DND-41 (cell line): ENCODE data around the gene BUB1.
"Not testable (repeated sequence)": the region's sequence is repeated elsewhere in the genome, so short reads cannot be mapped to it uniquely, and the experiment has no call there.

Experiments used
- ATAC-seq: fragments of 200-7000 bp; cut with Tn5 transposase; 3 replicates; pipeline ENCODE4 v1.9.1; 2021; ENCODE audit warnings: low read depth; ENCODE audit not compliant: insufficient read depth
- DNase-seq: peaks from one replicate; pipeline ENCODE4 v3.0.0-alpha.2; 2020
- H2AFZ ChIP-seq: 2 replicates; pipeline ENCODE4 v1.6.0; 2012; ENCODE audit warnings: low read depth, low read length
- H3K27ac ChIP-seq: 2 replicates; pipeline ENCODE4 v1.5.1; 2012; ENCODE audit warnings: low read length, inconsistent platforms
- H3K27me3 ChIP-seq: fragments of 200-600 bp; sonication (generic); 2 replicates; pipeline ENCODE4 v1.6.0; 2012; ENCODE audit warnings: low read length, mild to moderate bottlenecking, inconsistent platforms; ENCODE audit not compliant: insufficient read depth, poor library complexity
- H3K36me3 ChIP-seq: 2 replicates; pipeline ENCODE4 v1.5.1; 2012; ENCODE audit warnings: low read length, inconsistent platforms; ENCODE audit not compliant: insufficient read depth
- H3K4me1 ChIP-seq: 2 replicates; pipeline ENCODE4 v1.5.1; 2012; ENCODE audit warnings: mild to moderate bottlenecking, low read length; ENCODE audit not compliant: insufficient read depth
- H3K4me2 ChIP-seq: 2 replicates; pipeline ENCODE4 v1.6.0; 2012; ENCODE audit warnings: mild to moderate bottlenecking, moderate library complexity, low read length, inconsistent platforms; ENCODE audit not compliant: insufficient read depth
- H3K4me3 ChIP-seq, 2 experiments: fragments of 200-600 bp in 1 of 2; shearing (Covaris generic) in 1 of 2; 2 replicates each; pipeline ENCODE4 v1.5.1; 2012 to 2016; ENCODE audit warnings: inconsistent platforms in 2 of 2, low read length in 2 of 2, mild to moderate bottlenecking in 2 of 2, low read depth in 1 of 2, moderate library complexity in 1 of 2
- H3K79me2 ChIP-seq: 2 replicates; pipeline ENCODE4 v1.6.0; 2012; ENCODE audit warnings: low read length, inconsistent platforms; ENCODE audit not compliant: insufficient read depth
- H3K9ac ChIP-seq: 2 replicates; pipeline ENCODE4 v1.6.0; 2012; ENCODE audit warnings: low read depth, mild to moderate bottlenecking, inconsistent platforms, low read length, moderate library complexity
- H3K9me3 ChIP-seq: 2 replicates; pipeline ENCODE4 v1.5.1; 2012; ENCODE audit warnings: low read length, moderate library complexity, mild to moderate bottlenecking, inconsistent platforms; ENCODE audit not compliant: insufficient read depth, severe bottlenecking
- H4K20me1 ChIP-seq: 2 replicates; pipeline ENCODE4 v1.6.0; 2012; ENCODE audit warnings: low read length; ENCODE audit not compliant: insufficient read depth

The BUB1 gene

DNA sequence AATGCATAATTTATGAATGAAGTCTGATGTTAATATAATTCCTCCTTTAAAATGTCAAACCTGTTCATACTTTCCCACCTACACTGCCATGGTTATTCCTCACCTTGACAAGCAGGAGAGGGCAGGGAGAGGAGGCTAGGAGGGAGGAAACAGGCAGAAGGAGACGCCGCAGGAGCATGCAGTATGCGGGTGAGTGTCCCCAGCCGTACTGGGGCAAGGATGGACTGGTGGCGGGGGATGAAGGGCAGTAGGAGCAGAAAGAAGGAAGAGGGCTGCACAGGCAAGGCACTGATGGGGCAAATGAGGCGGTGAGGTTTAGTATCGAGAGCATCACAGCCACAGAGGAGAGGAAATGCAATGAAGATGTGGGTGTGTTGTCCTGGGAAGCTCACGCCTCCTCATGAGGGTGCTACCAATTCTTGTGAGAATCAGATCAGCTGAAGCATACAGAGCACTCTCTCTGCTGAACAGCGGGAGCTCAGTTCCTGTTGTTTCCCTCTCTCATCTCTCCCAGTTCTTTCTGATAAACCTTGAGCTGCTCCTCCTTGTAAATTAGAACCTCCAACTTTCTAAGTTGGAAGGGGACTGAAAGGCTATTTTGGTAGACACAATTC lies 58.4 kb downstream of the BUB1 start:
- ATAC-seq, result peak; percentile 48; the same call in 1 of the 3 replicates
- not testable (repeated sequence) for H3K36me3 ChIP-seq, H3K79me2 ChIP-seq, H2AFZ ChIP-seq, H3K27me3 ChIP-seq, DNase-seq, H3K4me2 ChIP-seq, H3K27ac ChIP-seq, H3K4me3 ChIP-seq, H3K9me3 ChIP-seq, H3K4me1 ChIP-seq, H4K20me1 ChIP-seq, H3K9ac ChIP-seq

DNA sequence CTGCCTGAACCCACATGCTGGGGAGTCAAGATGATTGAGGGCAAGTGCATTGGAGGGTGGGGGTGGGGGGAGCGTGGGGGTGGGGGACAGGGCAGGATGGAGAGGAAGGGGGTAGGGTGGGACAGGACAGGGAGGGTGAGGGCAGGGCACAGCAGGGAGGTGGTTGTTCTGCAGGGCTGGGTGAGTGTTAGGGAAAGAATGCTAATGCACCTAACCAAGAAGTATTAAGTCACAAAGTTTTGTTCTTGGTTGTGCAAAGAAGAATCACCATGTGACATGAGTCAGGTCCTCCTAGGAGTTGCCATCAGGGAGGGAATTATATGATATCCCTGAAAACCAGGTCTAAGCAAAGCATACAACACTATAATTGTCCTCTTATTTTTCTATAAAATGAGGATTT lies 63.9 kb downstream of the BUB1 start:
- H3K4me3 ChIP-seq, result not testable (repeated sequence)

DNA sequence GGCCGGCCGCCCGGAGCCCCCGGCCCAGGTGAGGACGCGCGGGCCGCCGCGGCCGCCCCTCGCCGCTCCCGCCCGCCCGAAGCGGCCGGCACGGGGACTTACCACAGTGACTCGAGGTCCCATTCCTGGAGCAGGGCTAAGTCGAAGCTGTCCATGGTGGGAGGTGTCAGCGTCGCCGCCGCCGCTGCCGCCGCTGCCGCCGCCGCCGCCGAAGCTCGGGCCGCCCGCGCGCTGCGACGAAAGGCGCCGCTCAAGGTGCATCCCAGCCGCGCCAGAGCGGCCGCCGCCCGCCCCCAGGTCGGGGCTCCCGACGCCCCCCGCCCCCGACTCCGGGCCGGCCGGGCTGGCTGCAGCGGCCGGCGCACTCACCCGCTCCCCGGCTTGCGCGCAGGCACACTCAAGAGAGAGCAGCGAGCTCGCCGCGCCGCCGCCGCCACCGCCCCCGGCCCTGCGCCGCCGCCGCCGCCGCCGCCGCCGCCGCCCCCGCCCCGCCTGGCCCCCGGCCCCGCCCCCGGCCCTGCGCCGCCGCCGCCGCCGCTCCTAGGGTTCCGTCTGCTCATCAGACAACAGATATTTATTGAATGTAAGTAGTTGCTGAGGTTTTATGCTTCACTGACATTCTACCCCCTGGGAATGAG lies 67.1 kb downstream of the BUB1 start:
- ATAC-seq, result peak; percentile 84
- not testable (repeated sequence) for H3K4me2 ChIP-seq, H3K36me3 ChIP-seq, H3K9ac ChIP-seq, H4K20me1 ChIP-seq, H3K4me3 ChIP-seq, H3K9me3 ChIP-seq, H3K27ac ChIP-seq, H2AFZ ChIP-seq, H3K27me3 ChIP-seq, H3K79me2 ChIP-seq, H3K4me1 ChIP-seq
- peak; percentile 38 for DNase-seq

More for the DNA sequence above, 63.9 kb downstream of the BUB1 start:
- H3K4me1 ChIP-seq, H3K27me3 ChIP-seq, H2AFZ ChIP-seq, DNase-seq, H3K79me2 ChIP-seq, H3K36me3 ChIP-seq, ATAC-seq, H4K20me1 ChIP-seq, H3K27ac ChIP-seq, H3K9ac ChIP-seq, H3K4me2 ChIP-seq, H3K9me3 ChIP-seq: not testable (repeated sequence)

DNA sequence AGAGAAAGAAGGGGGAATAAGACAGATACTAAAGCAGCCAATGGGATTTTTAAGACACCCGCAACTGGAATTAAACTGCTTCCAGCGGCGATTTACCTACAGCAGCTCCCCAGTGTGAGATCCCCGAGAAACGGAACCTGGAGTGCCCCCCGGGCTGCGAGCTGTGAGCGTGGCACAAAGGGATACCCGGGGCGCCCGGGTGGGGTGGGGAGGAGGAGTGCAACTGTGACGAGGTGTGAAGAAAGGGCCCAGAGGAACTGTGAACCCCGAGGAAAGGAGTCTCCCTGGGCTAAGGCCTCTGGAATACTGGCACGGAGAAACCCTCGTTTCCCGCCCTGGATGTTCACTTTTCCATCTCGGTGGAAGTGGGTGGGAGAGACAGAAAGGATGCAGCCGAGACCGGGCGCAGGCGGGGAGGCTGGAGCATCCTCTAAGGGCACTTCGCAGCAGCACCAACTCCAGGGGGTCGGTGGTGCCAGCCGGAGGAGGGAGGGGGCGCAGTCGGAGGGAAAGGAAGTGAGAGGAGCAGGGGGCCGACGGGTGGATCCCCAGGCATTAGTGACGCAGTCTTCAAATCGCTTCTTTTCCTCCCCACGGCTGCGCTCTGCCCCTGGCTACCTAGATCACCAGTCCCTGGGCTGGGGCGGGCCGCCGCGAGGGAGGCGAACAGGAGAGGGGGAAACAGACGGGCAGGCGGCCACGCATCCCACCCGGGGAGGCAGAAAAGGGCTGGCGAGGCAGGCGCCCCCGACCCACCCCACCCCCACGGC lies 67.8 kb downstream of the BUB1 start:
- DNase-seq, H3K4me1 ChIP-seq, H3K79me2 ChIP-seq, H4K20me1 ChIP-seq, H3K36me3 ChIP-seq, H3K4me2 ChIP-seq, H3K27me3 ChIP-seq, H3K4me3 ChIP-seq, H2AFZ ChIP-seq, H3K27ac ChIP-seq, H3K9me3 ChIP-seq, H3K9ac ChIP-seq: not testable (repeated sequence)
- peak; percentile 16; the same call in 1 of the 3 replicates for ATAC-seq

DNA sequence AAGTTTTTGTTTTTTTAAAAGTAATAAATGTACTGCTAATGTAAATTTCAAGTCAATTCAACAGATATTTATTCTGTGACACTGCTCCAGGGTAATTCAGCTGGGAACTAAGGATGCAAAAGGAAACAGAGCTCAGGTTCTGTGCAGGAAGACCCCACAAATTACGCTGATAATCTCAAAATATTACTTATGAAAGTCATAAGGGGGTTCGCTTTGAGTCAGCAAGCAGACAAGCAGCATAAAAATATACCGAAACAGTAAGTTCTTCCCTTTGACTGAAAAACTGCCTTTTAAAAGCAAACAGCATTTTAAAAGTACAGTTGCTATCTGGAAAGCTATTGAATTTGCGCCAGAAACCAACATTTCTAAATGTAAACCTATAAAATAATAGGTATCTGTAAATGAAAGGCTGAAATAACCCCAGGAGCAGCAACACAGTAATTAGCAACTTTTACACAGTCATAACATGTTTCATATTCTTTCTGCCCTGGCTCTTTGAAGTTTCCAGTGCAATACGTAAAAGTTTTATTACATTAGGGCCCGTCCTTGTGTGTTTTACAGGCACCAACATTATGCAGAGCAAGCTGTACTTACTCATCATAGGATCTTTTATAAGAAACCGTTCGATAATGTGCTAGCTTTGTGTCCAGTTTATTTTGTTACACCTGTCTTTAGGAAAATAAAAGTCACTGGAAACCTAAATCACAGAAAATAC lies 68.9 kb downstream of the BUB1 start:
- H3K4me3 ChIP-seq, DNase-seq, H3K9ac ChIP-seq, H3K27ac ChIP-seq, H3K79me2 ChIP-seq, H3K36me3 ChIP-seq, H3K9me3 ChIP-seq, H3K4me1 ChIP-seq, H2AFZ ChIP-seq, H3K27me3 ChIP-seq, H4K20me1 ChIP-seq, ATAC-seq, H3K4me2 ChIP-seq: not testable (repeated sequence)

DNA sequence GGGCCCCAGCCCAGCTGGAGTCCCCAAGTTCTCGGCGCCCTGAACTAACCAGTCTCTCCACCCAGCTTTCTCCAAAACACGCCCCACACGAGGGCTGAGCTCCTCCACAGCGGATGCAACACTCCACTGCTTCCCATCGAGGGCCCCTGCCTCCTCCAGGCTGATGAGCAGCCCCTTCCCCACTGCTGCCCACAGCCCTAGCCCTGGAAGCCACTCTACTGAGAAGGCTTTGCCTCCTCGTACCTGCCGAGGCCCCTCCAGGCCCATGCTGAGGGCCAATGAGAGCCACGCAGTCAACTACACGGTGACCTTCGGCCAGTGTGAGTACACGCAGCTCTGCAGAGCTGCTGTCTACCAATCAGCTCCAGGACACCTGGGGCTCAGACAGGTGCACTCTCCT lies 72.8 kb downstream of the BUB1 start:
- not testable (repeated sequence) for H3K4me2 ChIP-seq, H2AFZ ChIP-seq, H3K4me3 ChIP-seq, H4K20me1 ChIP-seq, H3K4me1 ChIP-seq, H3K9ac ChIP-seq, DNase-seq, H3K27ac ChIP-seq, H3K27me3 ChIP-seq, H3K36me3 ChIP-seq, H3K9me3 ChIP-seq, H3K79me2 ChIP-seq, ATAC-seq

DNA sequence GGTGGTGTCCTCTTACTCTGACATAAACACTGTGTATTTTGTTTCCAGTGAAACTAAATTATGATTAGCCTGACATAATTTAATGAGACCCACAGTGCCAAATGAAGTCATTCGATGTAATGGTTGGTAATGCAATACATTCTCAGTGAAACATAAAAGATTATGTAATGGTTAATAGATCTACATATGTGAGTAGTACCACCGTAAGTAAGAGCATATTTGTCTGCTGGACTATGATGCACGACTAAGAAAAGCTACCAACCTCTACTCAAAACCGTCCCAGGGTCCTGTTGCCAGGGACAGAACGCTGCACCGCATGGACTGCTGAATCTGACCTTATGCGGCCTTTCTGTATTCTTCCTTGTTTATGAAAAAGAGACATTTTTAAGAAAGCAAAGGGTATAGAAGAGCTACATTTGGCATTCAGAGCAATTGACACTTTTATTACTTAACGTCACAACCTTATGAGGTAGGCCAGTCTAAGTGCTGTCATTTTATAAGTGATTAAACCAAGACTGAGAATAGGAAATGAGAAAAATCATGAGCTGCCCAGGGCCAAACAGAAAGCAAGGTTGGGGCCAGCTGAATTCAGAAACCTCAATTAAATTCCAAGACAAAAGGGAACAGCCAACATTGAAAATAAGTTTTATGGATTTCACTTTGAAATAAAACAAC lies 73.8 kb downstream of the BUB1 start:
- not testable (repeated sequence) for ATAC-seq

More for the DNA sequence above, 73.8 kb downstream of the BUB1 start:
- H2AFZ ChIP-seq, DNase-seq, H3K9ac ChIP-seq, H3K79me2 ChIP-seq, H4K20me1 ChIP-seq, H3K4me1 ChIP-seq, H3K36me3 ChIP-seq, H3K4me3 ChIP-seq, H3K9me3 ChIP-seq, H3K27me3 ChIP-seq, H3K4me2 ChIP-seq, H3K27ac ChIP-seq: not testable (repeated sequence)
